Measurements from ENCODE around the gene JSRP1. TPM values are rescaled to one million over a fixed set of nuclear protein-coding genes. Genes with fewer than 3 reads are reported as not detected.

Gene JSRP1
- total RNA-seq, 1 donor from 2014 or later, result 0.36 TPM

DNA sequence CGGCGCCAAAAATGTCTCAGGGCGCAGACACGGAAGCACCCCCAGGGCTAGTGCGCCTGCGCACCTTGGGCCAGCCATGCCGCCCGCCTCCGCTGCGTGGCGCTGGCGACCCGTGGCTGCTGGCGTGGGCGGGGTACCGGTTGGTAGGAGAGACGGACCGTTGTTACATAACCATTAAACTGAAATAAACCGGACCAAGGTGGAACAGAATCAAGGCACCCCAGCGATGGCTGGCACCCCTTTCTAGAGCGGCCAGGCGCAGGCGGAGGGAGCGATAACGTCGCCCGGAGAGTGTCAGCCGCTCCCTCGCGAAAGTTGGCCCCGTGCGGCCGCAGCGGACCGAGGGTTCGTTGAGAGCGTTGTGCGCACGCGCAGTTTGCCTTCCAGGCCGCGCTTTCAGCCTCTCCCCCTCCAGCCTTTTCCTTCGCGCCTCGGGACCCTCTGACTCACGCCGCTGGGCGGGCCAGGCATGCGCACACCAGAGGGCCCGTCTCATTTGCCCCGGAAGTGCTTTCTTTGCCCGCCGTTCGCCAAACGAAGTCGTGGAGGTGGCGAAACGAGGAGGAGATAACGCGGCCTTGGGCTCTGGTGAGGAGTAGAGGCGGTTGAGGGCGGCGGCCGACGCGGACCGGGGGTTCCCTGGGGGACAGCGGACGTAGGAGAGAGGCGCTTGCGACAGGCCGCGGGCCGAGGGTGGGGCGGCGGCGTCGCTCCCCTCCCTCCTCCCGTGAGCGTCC, 19.7 kb downstream of the JSRP1 start, which contains the start of the genes PLEKHJ1 and SF3A2:
PLEKHJ1 (minus strand) TSS at position 16 of the 737 bp plus-strand sequence. CDS start 81 bp downstream, outside the sequence.
SF3A2 (plus strand) TSS at position 511 of the 737 bp plus-strand sequence. CDS start 6,595 bp downstream, outside the sequence.
- intact Hi-C loops (cut with micrococcal nuclease), result no loop called here
- peaks cover 88% of the 10 kb centered on the region for H3K4me1 ChIP-seq
- TF ChIP-seq, protein P1, sequence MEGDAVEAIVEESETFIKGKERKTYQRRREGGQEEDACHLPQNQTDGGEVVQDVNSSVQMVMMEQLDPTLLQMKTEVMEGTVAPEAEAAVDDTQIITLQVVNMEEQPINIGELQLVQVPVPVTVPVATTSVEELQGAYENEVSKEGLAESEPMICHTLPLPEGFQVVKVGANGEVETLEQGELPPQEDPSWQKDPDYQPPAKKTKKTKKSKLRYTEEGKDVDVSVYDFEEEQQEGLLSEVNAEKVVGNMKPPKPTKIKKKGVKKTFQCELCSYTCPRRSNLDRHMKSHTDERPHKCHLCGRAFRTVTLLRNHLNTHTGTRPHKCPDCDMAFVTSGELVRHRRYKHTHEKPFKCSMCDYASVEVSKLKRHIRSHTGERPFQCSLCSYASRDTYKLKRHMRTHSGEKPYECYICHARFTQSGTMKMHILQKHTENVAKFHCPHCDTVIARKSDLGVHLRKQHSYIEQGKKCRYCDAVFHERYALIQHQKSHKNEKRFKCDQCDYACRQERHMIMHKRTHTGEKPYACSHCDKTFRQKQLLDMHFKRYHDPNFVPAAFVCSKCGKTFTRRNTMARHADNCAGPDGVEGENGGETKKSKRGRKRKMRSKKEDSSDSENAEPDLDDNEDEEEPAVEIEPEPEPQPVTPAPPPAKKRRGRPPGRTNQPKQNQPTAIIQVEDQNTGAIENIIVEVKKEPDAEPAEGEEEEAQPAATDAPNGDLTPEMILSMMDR (IDR thresholded peaks at IDR 0.05; ENCODE audit: borderline replicate concordance), result peak; percentile 98

DNA sequence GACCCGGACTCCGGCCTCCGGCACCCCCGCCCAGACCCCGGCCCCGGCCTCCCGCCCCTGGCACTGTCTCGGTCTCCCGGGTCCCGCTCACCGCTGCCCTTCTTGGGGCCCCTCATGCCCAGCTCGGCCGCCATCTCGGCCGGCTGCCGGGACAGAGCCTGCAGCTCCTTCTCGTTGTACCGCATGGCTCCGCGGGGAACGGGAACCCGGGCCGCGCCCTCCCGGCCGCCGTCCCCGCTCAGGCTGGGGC, 20.2 kb downstream of the JSRP1 start:
- Histone ChIP-seq H3K36me3 (peaks cover 16% of the 10 kb centered on the region), H3K9me3 (replicated peaks) (no peaks in the 10 kb centered on the region), H3K4me3 (peak overlapping the region; percentile 98), H3K27me3 (ENCODE audit: low read depth) (no peaks in the 10 kb centered on the region), H3K27ac (replicated peaks) (peak overlapping the region; percentile 100), H3K4me1 (peaks cover 88% of the 10 kb centered on the region)
- TF ChIP-seq, protein P1 (IDR thresholded peaks at IDR 0.05; ENCODE audit: borderline replicate concordance), result no peak
- DNase-seq, result no peak
- intact Hi-C loops (cut with micrococcal nuclease), result no loop called here

More for the DNA sequence above, 19.7 kb downstream of the JSRP1 start, which contains the start of the genes PLEKHJ1 and SF3A2:
- Histone ChIP-seq H3K36me3 (peaks cover 16% of the 10 kb centered on the region), H3K27me3 (ENCODE audit: low read depth) (no peaks in the 10 kb centered on the region), H3K4me3 (peak within 1 kb of the TSS; percentile 98), H3K27ac (replicated peaks) (peak within 1 kb of the TSS; percentile 100), H3K9me3 (replicated peaks) (no peaks in the 10 kb centered on the region)
- DNase-seq, result peak; percentile 96

DNA sequence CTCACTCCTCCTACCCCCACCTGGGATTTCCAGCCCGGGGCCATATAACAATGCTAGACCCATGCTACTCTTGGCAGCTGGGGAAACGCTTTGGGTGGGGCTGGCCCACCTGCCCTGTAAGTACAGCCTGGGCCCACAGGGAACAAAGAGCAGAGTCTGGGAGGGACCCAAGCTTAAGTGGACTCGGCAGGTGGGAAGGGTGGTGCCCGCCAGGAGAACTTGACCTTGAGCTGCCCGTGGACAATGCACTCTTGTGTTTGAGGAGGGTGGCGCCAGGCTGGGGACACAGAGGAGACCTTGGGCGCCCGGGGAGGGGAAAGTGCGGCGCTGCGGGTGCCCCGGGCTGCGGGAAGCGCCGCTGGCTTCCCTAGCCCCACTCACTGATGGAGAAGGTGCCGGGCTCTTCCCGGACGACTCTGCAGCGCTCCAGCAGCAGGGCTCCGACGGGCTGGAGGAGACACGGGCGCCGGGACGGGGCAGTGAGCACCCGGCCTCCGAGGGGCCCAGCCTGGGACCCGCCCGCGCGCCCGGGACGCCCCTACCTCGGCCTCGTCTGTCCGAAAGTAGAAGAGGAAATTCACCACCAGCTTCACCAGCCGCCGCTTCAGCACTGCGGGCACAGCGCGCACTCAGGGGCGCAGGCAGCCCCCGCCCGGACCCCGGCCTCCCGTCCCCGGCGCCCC, 20.7 kb downstream of the JSRP1 start:
- TF ChIP-seq, protein P1 (IDR thresholded peaks at IDR 0.05; ENCODE audit: borderline replicate concordance), result no peak
- Histone ChIP-seq H3K27ac (replicated peaks) (peak overlapping the region; percentile 100), H3K36me3 (peaks cover 16% of the 10 kb centered on the region), H3K4me1 (peaks cover 85% of the 10 kb centered on the region), H3K27me3 (ENCODE audit: low read depth) (no peaks in the 10 kb centered on the region), H3K4me3 (peak overlapping the region; percentile 98), H3K9me3 (replicated peaks) (no peaks in the 10 kb centered on the region)
- peak; percentile 42 for DNase-seq
- intact Hi-C loops (cut with micrococcal nuclease), result no loop called here

DNA sequence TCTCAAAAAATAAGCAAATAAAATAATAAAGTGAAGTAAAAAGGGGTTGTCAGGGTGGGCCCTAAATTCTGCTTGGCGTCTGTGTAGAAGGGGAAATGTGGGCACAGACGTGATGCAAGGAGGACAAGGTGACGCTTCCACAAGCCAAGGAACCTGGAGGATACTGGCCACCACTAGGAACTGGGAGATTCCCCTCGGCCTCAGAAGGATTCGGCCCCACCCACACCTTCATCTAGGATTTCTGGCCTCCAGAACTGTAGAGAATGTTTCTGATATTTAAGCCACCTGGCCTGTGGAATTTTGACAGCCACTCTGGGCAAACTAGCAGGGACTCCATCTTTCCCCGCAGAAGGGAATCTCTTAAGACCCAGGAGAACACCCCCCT, 21.2 kb downstream of the JSRP1 start:
- intact Hi-C loops (cut with micrococcal nuclease), result no loop called here
- no peaks in the 10 kb centered on the region for H3K9me3 ChIP-seq (replicated peaks)
- H3K27me3 ChIP-seq (ENCODE audit: low read depth), result no peaks in the 10 kb centered on the region
- peak overlapping the region; percentile 100 for H3K27ac ChIP-seq (replicated peaks)
- peaks cover 22% of the 10 kb centered on the region for H3K36me3 ChIP-seq
- no peak for DNase-seq
- peaks cover 80% of the 10 kb centered on the region for H3K4me1 ChIP-seq
- TF ChIP-seq, protein P1 (IDR thresholded peaks at IDR 0.05; ENCODE audit: borderline replicate concordance), result no peak
- H3K4me3 ChIP-seq, result peak overlapping the region; percentile 98

DNA sequence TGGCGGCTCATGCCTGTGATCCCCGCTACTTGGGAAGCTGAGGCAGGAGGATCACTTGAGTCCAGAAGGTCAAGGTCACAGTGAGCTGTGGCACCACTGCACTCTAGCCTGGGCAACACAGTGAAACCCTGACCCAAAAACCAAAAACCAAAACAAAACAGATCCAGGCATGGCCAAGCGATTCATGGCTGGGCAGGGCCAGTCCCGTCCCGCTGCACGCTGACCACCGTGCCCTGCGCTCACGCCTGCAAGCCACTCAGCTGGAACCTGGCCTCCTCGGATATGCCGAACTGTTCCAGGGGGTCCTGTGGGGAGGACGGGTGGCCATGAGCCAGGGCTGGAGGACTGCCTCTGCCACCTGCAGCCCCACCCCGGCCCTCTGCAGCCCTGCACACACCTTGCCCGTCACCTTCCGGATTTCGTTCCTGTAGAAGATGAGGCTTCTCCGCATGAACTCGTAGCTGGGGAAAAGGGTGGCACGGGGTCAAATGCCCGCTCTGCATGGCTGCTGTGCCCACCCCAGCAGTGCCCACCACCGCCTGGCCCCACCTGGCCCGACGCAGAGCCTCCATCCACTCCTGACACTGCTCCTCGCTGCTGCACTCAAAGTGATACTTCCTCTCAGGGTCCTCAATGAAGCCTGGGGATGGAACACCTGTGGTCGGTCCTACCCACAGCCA, 22.5 kb downstream of the JSRP1 start:
- intact Hi-C loops (cut with micrococcal nuclease), result no loop called here
- H3K4me3 ChIP-seq, result no peak overlapping the region
- H3K9me3 ChIP-seq (replicated peaks), result no peaks in the 10 kb centered on the region
- H3K4me1 ChIP-seq, result peaks cover 68% of the 10 kb centered on the region
- no peaks in the 10 kb centered on the region for H3K27me3 ChIP-seq (ENCODE audit: low read depth)
- no peak overlapping the region for H3K27ac ChIP-seq (replicated peaks)
- DNase-seq, result no peak
- TF ChIP-seq, protein P1 (IDR thresholded peaks at IDR 0.05; ENCODE audit: borderline replicate concordance), result no peak
- H3K36me3 ChIP-seq, result peaks cover 34% of the 10 kb centered on the region
